Tibial nerve (tissue), 3 donors: ENCODE measurements around the gene HES3.

Source experiments
- CTCF ChIP-seq, 5 experiments: fragments of 200-600 bp in 3 of 5; fragments of 450-650 bp in 2 of 5; sonication (generic) in 3 of 5; IDR thresholded peaks; one replicate each; pipeline ENCODE4 v1.5.1; 2016 to 2019; ENCODE audit warnings: antibody characterized with exemption in 5 of 5, mild to moderate bottlenecking in 3 of 5, moderate library complexity in 2 of 5
- POLR2A ChIP-seq, 2 donors: fragments of 450-650 bp; IDR thresholded peaks; one replicate each; pipeline ENCODE4 v1.6.1; 2017; ENCODE audit warnings: antibody characterized with exemption in 2 of 2, mild to moderate bottlenecking in 2 of 2, moderate library complexity in 2 of 2

GRCh38 chr1:6241887-6242740 lies 1.9 kb upstream of the HES3 start:
- TF ChIP-seq POLR2A (IDR thresholded peaks at IDR 0.05) (no peak), CTCF (IDR thresholded peaks at IDR 0.05) (no peak)
